WTC11 (cell line): ENCODE results near the gene ZNF423.

Experiments
- ELF4 ChIP-seq: sonication (generic); formaldehyde crosslinking; IDR thresholded peaks from 2 replicates; pipeline ENCODE4 v1.8.1; 2022; ENCODE audit warnings: low read depth, mild to moderate bottlenecking, moderate library complexity, missing genetic modification reagents
- HMGA2 ChIP-seq: fragments of 250-450 bp; sonication (Bioruptor Pico); IDR thresholded peaks from 2 replicates; pipeline ENCODE4 v1.4.0; 2021; ENCODE audit warnings: mild to moderate bottlenecking, moderate library complexity
- KAT7 ChIP-seq: sonication (generic); formaldehyde crosslinking; IDR thresholded peaks from 2 replicates; pipeline ENCODE4 v1.8.1; 2023; ENCODE audit warnings: missing genetic modification reagents, mild to moderate bottlenecking, borderline replicate concordance
- NFYB ChIP-seq: sonication (generic); formaldehyde crosslinking; conservative IDR thresholded peaks from 2 replicates; pipeline ENCODE4 v1.8.0; 2022; ENCODE audit warnings: low read depth, missing genetic modification reagents
- TCF7 ChIP-seq: sonication (generic); formaldehyde crosslinking; IDR thresholded peaks from 2 replicates; pipeline ENCODE4 v1.8.0; 2022; ENCODE audit warnings: mild to moderate bottlenecking, low read depth, missing genetic modification reagents, moderate library complexity
- ZBTB21 ChIP-seq: sonication (generic); formaldehyde crosslinking; IDR thresholded peaks from 2 replicates; pipeline ENCODE4 v1.8.1; 2023; ENCODE audit warnings: mild to moderate bottlenecking, missing genetic modification reagents, borderline replicate concordance
- ZNF121 ChIP-seq: sonication (generic); formaldehyde crosslinking; IDR thresholded peaks from 2 replicates; pipeline ENCODE4 v1.8.0; 2023; ENCODE audit warnings: missing genetic modification reagents
- TF ChIP-seq, protein P1 (sequence below): fragments of 200-600 bp; IDR thresholded peaks from 2 replicates; pipeline ENCODE4 v1.8.0; 2022; ENCODE audit warnings: antibody characterized with exemption
- TF ChIP-seq, protein P2 (sequence below): sonication (generic); formaldehyde crosslinking; IDR thresholded peaks from 2 replicates; pipeline ENCODE4 v1.8.1; 2022; ENCODE audit warnings: low read depth, missing genetic modification reagents, borderline replicate concordance
- TF ChIP-seq, protein P3 (sequence below): sonication (generic); formaldehyde crosslinking; IDR thresholded peaks from 2 replicates; pipeline ENCODE4 v1.8.1; 2023; ENCODE audit warnings: mild to moderate bottlenecking, missing genetic modification reagents, moderate library complexity
- TF ChIP-seq, protein P4 (sequence below): sonication (generic); formaldehyde crosslinking; IDR thresholded peaks from 2 replicates; pipeline ENCODE4 v1.8.1; 2022; ENCODE audit warnings: mild to moderate bottlenecking, moderate library complexity, missing genetic modification reagents
- TF ChIP-seq, protein P5 (sequence below): sonication (generic); formaldehyde crosslinking; IDR thresholded peaks from 2 replicates; pipeline ENCODE4 v1.8.0; 2022; ENCODE audit warnings: mild to moderate bottlenecking, missing genetic modification reagents
- TF ChIP-seq, protein P6 (sequence below): sonication (generic); formaldehyde crosslinking; IDR thresholded peaks from 2 replicates; pipeline ENCODE4 v1.8.0; 2022; ENCODE audit warnings: missing genetic modification reagents

DNA sequence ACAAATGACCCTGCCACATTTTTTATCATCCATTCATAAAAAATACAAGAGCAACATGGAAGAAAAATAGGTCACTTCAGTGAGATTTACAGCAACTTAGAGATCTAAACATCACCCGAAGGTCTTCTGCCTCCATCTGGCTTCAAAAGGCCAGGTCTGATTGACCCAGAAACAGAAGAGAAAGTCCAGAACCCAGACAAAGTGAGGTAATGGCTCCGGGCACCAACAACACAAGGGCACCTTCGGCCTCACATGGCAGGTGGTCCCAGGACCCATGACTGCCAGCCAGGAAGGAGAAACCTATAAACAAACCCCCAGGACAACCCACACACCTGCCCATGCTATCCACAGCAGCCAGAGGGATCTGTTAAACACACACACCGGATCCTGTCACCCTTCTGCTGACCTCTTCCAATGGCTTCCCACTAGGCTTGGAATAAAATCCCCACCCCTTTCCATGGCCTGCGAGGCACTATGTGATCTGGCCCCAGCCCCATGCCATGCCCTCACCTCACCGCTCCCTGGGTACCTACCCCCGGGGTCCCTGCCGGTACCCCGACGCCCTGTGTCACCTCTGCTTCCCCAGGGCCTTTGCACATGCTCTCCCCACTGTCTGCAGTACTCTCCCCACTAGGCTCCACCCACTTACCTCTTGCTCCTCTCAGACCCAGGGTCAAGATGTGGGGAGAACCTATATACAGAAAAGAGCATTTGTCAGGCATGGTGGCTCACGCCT is 149.1 kb downstream of the ZNF423 start:
- TF ChIP-seq, protein P1, sequence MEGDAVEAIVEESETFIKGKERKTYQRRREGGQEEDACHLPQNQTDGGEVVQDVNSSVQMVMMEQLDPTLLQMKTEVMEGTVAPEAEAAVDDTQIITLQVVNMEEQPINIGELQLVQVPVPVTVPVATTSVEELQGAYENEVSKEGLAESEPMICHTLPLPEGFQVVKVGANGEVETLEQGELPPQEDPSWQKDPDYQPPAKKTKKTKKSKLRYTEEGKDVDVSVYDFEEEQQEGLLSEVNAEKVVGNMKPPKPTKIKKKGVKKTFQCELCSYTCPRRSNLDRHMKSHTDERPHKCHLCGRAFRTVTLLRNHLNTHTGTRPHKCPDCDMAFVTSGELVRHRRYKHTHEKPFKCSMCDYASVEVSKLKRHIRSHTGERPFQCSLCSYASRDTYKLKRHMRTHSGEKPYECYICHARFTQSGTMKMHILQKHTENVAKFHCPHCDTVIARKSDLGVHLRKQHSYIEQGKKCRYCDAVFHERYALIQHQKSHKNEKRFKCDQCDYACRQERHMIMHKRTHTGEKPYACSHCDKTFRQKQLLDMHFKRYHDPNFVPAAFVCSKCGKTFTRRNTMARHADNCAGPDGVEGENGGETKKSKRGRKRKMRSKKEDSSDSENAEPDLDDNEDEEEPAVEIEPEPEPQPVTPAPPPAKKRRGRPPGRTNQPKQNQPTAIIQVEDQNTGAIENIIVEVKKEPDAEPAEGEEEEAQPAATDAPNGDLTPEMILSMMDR, result no peak
- TF ChIP-seq, protein P2, sequence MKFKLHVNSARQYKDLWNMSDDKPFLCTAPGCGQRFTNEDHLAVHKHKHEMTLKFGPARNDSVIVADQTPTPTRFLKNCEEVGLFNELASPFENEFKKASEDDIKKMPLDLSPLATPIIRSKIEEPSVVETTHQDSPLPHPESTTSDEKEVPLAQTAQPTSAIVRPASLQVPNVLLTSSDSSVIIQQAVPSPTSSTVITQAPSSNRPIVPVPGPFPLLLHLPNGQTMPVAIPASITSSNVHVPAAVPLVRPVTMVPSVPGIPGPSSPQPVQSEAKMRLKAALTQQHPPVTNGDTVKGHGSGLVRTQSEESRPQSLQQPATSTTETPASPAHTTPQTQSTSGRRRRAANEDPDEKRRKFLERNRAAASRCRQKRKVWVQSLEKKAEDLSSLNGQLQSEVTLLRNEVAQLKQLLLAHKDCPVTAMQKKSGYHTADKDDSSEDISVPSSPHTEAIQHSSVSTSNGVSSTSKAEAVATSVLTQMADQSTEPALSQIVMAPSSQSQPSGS (CRISPR knock-in tag), result no peak
- TF ChIP-seq, protein P3, sequence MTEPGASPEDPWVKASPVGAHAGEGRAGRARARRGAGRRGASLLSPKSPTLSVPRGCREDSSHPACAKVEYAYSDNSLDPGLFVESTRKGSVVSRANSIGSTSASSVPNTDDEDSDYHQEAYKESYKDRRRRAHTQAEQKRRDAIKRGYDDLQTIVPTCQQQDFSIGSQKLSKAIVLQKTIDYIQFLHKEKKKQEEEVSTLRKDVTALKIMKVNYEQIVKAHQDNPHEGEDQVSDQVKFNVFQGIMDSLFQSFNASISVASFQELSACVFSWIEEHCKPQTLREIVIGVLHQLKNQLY, result no peak
- TF ChIP-seq NFYB (no peak), HMGA2 (CRISPR knock-in tag) (no peak), ZBTB21 (no peak), TCF7 (no peak), KAT7 (no peak), ZNF121 (CRISPR knock-in tag) (no peak), ELF4 (CRISPR knock-in tag) (no peak)
- TF ChIP-seq, protein P4, sequence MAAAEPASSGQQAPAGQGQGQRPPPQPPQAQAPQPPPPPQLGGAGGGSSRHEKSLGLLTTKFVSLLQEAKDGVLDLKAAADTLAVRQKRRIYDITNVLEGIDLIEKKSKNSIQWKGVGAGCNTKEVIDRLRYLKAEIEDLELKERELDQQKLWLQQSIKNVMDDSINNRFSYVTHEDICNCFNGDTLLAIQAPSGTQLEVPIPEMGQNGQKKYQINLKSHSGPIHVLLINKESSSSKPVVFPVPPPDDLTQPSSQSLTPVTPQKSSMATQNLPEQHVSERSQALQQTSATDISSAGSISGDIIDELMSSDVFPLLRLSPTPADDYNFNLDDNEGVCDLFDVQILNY, result no peak
- TF ChIP-seq, protein P5, sequence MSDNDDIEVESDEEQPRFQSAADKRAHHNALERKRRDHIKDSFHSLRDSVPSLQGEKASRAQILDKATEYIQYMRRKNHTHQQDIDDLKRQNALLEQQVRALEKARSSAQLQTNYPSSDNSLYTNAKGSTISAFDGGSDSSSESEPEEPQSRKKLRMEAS (CRISPR knock-in tag), result no peak
- TF ChIP-seq, protein P6, sequence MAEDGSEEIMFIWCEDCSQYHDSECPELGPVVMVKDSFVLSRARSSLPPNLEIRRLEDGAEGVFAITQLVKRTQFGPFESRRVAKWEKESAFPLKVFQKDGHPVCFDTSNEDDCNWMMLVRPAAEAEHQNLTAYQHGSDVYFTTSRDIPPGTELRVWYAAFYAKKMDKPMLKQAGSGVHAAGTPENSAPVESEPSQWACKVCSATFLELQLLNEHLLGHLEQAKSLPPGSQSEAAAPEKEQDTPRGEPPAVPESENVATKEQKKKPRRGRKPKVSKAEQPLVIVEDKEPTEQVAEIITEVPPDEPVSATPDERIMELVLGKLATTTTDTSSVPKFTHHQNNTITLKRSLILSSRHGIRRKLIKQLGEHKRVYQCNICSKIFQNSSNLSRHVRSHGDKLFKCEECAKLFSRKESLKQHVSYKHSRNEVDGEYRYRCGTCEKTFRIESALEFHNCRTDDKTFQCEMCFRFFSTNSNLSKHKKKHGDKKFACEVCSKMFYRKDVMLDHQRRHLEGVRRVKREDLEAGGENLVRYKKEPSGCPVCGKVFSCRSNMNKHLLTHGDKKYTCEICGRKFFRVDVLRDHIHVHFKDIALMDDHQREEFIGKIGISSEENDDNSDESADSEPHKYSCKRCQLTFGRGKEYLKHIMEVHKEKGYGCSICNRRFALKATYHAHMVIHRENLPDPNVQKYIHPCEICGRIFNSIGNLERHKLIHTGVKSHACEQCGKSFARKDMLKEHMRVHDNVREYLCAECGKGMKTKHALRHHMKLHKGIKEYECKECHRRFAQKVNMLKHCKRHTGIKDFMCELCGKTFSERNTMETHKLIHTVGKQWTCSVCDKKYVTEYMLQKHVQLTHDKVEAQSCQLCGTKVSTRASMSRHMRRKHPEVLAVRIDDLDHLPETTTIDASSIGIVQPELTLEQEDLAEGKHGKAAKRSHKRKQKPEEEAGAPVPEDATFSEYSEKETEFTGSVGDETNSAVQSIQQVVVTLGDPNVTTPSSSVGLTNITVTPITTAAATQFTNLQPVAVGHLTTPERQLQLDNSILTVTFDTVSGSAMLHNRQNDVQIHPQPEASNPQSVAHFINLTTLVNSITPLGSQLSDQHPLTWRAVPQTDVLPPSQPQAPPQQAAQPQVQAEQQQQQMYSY, result no peak
